ENCODE data around the gene DLEC1. TPM values are rescaled to one million over a fixed set of nuclear protein-coding genes. Genes with fewer than 3 reads are reported as not detected.

DLEC1 gene
- polyA plus RNA-seq, 2 of the 4 experiments (the other 2 are of a cell fraction) = 0.10 TPM; not detected in 1

GRCh38 chr3:38130631-38131065, 91.6 kb downstream of the DLEC1 start (continued):
- no peak for TF ChIP-seq REST (IDR thresholded peaks at IDR 0.05)
- TF ChIP-seq POLR2AphosphoS2 (conservative IDR thresholded peaks at IDR 0.05; ENCODE audit: low read length) = no peak
- TF ChIP-seq, protein P1, sequence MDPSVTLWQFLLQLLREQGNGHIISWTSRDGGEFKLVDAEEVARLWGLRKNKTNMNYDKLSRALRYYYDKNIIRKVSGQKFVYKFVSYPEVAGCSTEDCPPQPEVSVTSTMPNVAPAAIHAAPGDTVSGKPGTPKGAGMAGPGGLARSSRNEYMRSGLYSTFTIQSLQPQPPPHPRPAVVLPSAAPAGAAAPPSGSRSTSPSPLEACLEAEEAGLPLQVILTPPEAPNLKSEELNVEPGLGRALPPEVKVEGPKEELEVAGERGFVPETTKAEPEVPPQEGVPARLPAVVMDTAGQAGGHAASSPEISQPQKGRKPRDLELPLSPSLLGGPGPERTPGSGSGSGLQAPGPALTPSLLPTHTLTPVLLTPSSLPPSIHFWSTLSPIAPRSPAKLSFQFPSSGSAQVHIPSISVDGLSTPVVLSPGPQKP (IDR thresholded peaks at IDR 0.05; ENCODE audit: low read depth, low read length) = no peak

GRCh38 chr3:38131621-38132369, 92.8 kb downstream of the DLEC1 start:
- TF ChIP-seq CHD4 (IDR thresholded peaks at IDR 0.05; ENCODE audit: borderline replicate concordance) = no peak
- TF ChIP-seq KDM5A (IDR thresholded peaks at IDR 0.05) = no peak
- TF ChIP-seq, protein P2, sequence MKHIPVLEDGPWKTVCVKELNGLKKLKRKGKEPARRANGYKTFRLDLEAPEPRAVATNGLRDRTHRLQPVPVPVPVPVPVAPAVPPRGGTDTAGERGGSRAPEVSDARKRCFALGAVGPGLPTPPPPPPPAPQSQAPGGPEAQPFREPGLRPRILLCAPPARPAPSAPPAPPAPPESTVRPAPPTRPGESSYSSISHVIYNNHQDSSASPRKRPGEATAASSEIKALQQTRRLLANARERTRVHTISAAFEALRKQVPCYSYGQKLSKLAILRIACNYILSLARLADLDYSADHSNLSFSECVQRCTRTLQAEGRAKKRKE (CRISPR knock-in tag; IDR thresholded peaks at IDR 0.05; ENCODE audit: low read depth) = no peak
- TF ChIP-seq, protein P3, sequence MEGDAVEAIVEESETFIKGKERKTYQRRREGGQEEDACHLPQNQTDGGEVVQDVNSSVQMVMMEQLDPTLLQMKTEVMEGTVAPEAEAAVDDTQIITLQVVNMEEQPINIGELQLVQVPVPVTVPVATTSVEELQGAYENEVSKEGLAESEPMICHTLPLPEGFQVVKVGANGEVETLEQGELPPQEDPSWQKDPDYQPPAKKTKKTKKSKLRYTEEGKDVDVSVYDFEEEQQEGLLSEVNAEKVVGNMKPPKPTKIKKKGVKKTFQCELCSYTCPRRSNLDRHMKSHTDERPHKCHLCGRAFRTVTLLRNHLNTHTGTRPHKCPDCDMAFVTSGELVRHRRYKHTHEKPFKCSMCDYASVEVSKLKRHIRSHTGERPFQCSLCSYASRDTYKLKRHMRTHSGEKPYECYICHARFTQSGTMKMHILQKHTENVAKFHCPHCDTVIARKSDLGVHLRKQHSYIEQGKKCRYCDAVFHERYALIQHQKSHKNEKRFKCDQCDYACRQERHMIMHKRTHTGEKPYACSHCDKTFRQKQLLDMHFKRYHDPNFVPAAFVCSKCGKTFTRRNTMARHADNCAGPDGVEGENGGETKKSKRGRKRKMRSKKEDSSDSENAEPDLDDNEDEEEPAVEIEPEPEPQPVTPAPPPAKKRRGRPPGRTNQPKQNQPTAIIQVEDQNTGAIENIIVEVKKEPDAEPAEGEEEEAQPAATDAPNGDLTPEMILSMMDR (IDR thresholded peaks at IDR 0.05) = peak; percentile 56
- no peak for TF ChIP-seq POLR2A (IDR thresholded peaks at IDR 0.05; ENCODE audit: low read length)
- TF ChIP-seq MYC (IDR thresholded peaks at IDR 0.05; ENCODE audit: borderline replicate concordance, low read length) = no peak
- TF ChIP-seq CBX8 (IDR thresholded peaks at IDR 0.05) = no peak
- TF ChIP-seq, protein P1 (IDR thresholded peaks at IDR 0.05; ENCODE audit: low read depth, low read length) = no peak
- peak; percentile 30; the same call in 1 of the 3 replicates for TF ChIP-seq SMC3 (IDR thresholded peaks at IDR 0.05)
- TF ChIP-seq ESRRA (IDR thresholded peaks at IDR 0.05; ENCODE audit: borderline replicate concordance, low read length) = no peak
- no peak for TF ChIP-seq CHD2 (IDR thresholded peaks at IDR 0.05; ENCODE audit: low read length, partially characterized antibody)
- no peak for TF ChIP-seq REST (IDR thresholded peaks at IDR 0.05)
- TF ChIP-seq RAD21 (conservative IDR thresholded peaks at IDR 0.05 in 1 of 2, IDR thresholded peaks at IDR 0.05 in 1 of 2) = peak; percentile 56 to 68
- TF ChIP-seq SREBF2 (IDR thresholded peaks at IDR 0.05) = no peak
- TF ChIP-seq FOSB (CRISPR knock-in tag; IDR thresholded peaks at IDR 0.05) = no peak
- TF ChIP-seq EHMT2 (IDR thresholded peaks at IDR 0.05; ENCODE audit: low read depth) = no peak
- TF ChIP-seq PHF8 (IDR thresholded peaks at IDR 0.05; ENCODE audit: borderline replicate concordance, low read depth) = no peak
- TF ChIP-seq ZSCAN20 (CRISPR knock-in tag; IDR thresholded peaks at IDR 0.05) = no peak
- no peak for TF ChIP-seq KDM1A (IDR thresholded peaks at IDR 0.05; ENCODE audit: low read depth)
- no peak for TF ChIP-seq TFCP2L1 (CRISPR knock-in tag; IDR thresholded peaks at IDR 0.05)
- no peak for TF ChIP-seq RNF2 (IDR thresholded peaks at IDR 0.05; ENCODE audit: borderline replicate concordance, low read depth)
- no peaks in the 10 kb centered on the region for H3K9me3 ChIP-seq
- H3K4me3 ChIP-seq = no peak overlapping the region
- no peak overlapping the region for H3K4me2 ChIP-seq
- POLR2A ChIA-PET = no interaction called here
- DNase-seq (ENCODE audit: low read depth in 1 of 2, low spot score in 1 of 2) = peak; percentile 44 to 53
- FAIRE-seq = no peak
- 54% methylated on average over 6 of the region's 6 CpGs for WGBS (ENCODE audit: missing lambda C conversion rate)
- CTCF ChIA-PET = interaction anchor here (0.7 to 3.7 kb wide), 14 partner anchors 8 to 215 kb away, joined by 3 to 15 read pairs (median 4); partner anchors contain the start of gene XYLB
- H3K27ac ChIP-seq = no peak overlapping the region
- peak; percentile 54 to 86; a peak in 3 of 6 replicates for ATAC-seq
- peaks cover 20% of the 10 kb centered on the region for H3K4me1 ChIP-seq

Measured in A549 (cell line).